Stimulated activated CD4-positive, alpha-beta T cell treated with anti-CD3 and anti-CD28 coated beads, Interleukin-15, amount 100 ng/mL, for 1 hour (primary cell): ENCODE results near the gene ADSL.

Experiments
- DNase-seq, 2 donors: peaks; one replicate each; pipeline ENCODE4 v3.0.0-alpha.2; 2020; ENCODE audit warnings: low read depth in 1 of 2, low spot score in 1 of 2

ADSL gene

GRCh38 chr22:40417041-40417440 is 70.7 kb downstream of the ADSL start:
- DNase-seq: no peak

GRCh38 chr22:40417881-40418280 is 71.6 kb downstream of the ADSL start:
- DNase-seq: no peak

- no peak for DNase-seq
Observed at GRCh38 chr22:40418366-40419201, 72.3 kb downstream of the ADSL start.

- no peak for DNase-seq
Observed at GRCh38 chr22:40419718-40420117, 73.4 kb downstream of the ADSL start.

GRCh38 chr22:40420341-40421081 is 74.2 kb downstream of the ADSL start:
- no peak for DNase-seq

- DNase-seq: no peak
Observed at GRCh38 chr22:40421082-40421350, 74.7 kb downstream of the ADSL start.

GRCh38 chr22:40421941-40422340 is 75.6 kb downstream of the ADSL start:
- no peak for DNase-seq

- no peak for DNase-seq
Observed at GRCh38 chr22:40422558-40423309, 76.4 kb downstream of the ADSL start.

- no peak for DNase-seq
Observed at GRCh38 chr22:40423310-40423688, 77.0 kb downstream of the ADSL start.

GRCh38 chr22:40423882-40424640 is 77.8 kb downstream of the ADSL start:
- DNase-seq: no peak

- DNase-seq: no peak
Observed at GRCh38 chr22:40425082-40425481, 78.8 kb downstream of the ADSL start.

- no peak for DNase-seq
Observed at GRCh38 chr22:40426594-40427333, 80.5 kb downstream of the ADSL start.

- DNase-seq: no peak
Observed at GRCh38 chr22:40428796-40429195, 82.5 kb downstream of the ADSL start.

GRCh38 chr22:40429481-40429880 is 83.2 kb downstream of the ADSL start:
- DNase-seq: no peak

GRCh38 chr22:40430991-40431390 is 84.7 kb downstream of the ADSL start:
- DNase-seq: no peak

GRCh38 chr22:40432157-40432556 is 85.9 kb downstream of the ADSL start:
- DNase-seq: no peak

- no peak for DNase-seq
Observed at GRCh38 chr22:40432625-40433024, 86.3 kb downstream of the ADSL start.

- no peak for DNase-seq
Observed at GRCh38 chr22:40433416-40434090, 87.3 kb downstream of the ADSL start.

GRCh38 chr22:40434106-40434505 is 87.8 kb downstream of the ADSL start:
- no peak for DNase-seq

- no peak for DNase-seq
Observed at GRCh38 chr22:40434745-40435144, 88.4 kb downstream of the ADSL start.
